Measurements from ENCODE around the gene TMEM186.
"Not testable (repeated sequence)": the region's sequence is repeated elsewhere in the genome, so short reads cannot be mapped to it uniquely, and the experiment has no call there.

The TMEM186 gene
- 2.5 to 11.4 (median 8.9) reads per million in 3 experiments for total RNA-seq

GRCh38 chr16:8797364-8798173 lies at the start of gene TMEM186, which contains the start of gene PMM2:
Gene TMEM186 (minus strand): TSS chr16:8797639. CDS start chr16:8797614, 25 bp downstream.
Gene PMM2 (plus strand): TSS chr16:8797839. CDS start chr16:8797883, 44 bp downstream.
- DNase-seq = peak; percentile 94

- DNase-seq = no peak
Measured at GRCh38 chr16:8847145-8847544, 49.7 kb upstream of the TMEM186 start.

- no peak for DNase-seq
Measured at GRCh38 chr16:8846401-8846932, 49.0 kb upstream of the TMEM186 start.

GRCh38 chr16:8845699-8846298 lies 48.4 kb upstream of the TMEM186 start:
- DNase-seq = no peak

- DNase-seq = not testable (repeated sequence)
Measured at GRCh38 chr16:8843296-8843695, 45.9 kb upstream of the TMEM186 start.

- not testable (repeated sequence) for DNase-seq
Measured at GRCh38 chr16:8842016-8842415, 44.6 kb upstream of the TMEM186 start.

- not testable (repeated sequence) for DNase-seq
Measured at GRCh38 chr16:8837594-8837993, 40.2 kb upstream of the TMEM186 start.

- not testable (repeated sequence) for DNase-seq
Measured at GRCh38 chr16:8836797-8837196, 39.4 kb upstream of the TMEM186 start.

GRCh38 chr16:8832717-8833105 lies 35.3 kb upstream of the TMEM186 start:
- no peak for DNase-seq

GRCh38 chr16:8831871-8832716 lies 34.7 kb upstream of the TMEM186 start:
- DNase-seq = no peak

- DNase-seq = no peak
Measured at GRCh38 chr16:8831450-8831849, 34.0 kb upstream of the TMEM186 start.

GRCh38 chr16:8828541-8829165 lies 31.2 kb upstream of the TMEM186 start:
- no peak for DNase-seq

- no peak for DNase-seq
Measured at GRCh38 chr16:8826278-8826879, 28.9 kb upstream of the TMEM186 start.

GRCh38 chr16:8822403-8822802 lies 25.0 kb upstream of the TMEM186 start:
- no peak for DNase-seq

GRCh38 chr16:8819411-8820034 lies 22.1 kb upstream of the TMEM186 start:
- DNase-seq = no peak

GRCh38 chr16:8818504-8819270 lies 21.2 kb upstream of the TMEM186 start:
- no peak for DNase-seq

- DNase-seq = peak; percentile 28
Measured at GRCh38 chr16:8816967-8817655, 19.7 kb upstream of the TMEM186 start.

GRCh38 chr16:8814095-8814806 lies 16.8 kb upstream of the TMEM186 start:
- no peak for DNase-seq

GRCh38 chr16:8812162-8812843 lies 14.9 kb upstream of the TMEM186 start:
- DNase-seq = no peak

All from central memory CD4-positive, alpha-beta T cell (primary cell).